Adrenal gland (tissue), 5 donors: ENCODE measurements around the gene PLA2R1.

ENCODE experiments used
- CTCF ChIP-seq, 6 experiments: fragments of 450-650 bp in 4 of 6; fragments of 200-600 bp in 2 of 6; sonication (generic) in 1 of 6; IDR thresholded peaks; 1 replicate in 5 of 6; 2 replicates in 1 of 6; pipeline versions ENCODE4 v1.5.1 to v1.8.0; 2016 to 2021; ENCODE audit warnings: antibody characterized with exemption in 6 of 6, mild to moderate bottlenecking in 2 of 6, moderate library complexity in 1 of 6
- POLR2A ChIP-seq, 2 donors: fragments of 450-650 bp; IDR thresholded peaks; one replicate each; pipeline ENCODE4 v1.6.1; 2017; ENCODE audit warnings: antibody characterized with exemption in 2 of 2, mild to moderate bottlenecking in 2 of 2, moderate library complexity in 1 of 2
- donor health status: DM: no; HTN: no; CAD: no.

GRCh38 chr2:159905926-159906714, 156.3 kb downstream of the PLA2R1 start:
- TF ChIP-seq CTCF (IDR thresholded peaks at IDR 0.05) (no peak), POLR2A (IDR thresholded peaks at IDR 0.05) (no peak)
